Upper lobe of left lung (tissue), 6 donors: ENCODE results near the gene CFAP161. TPM values are rescaled to one million over a fixed set of nuclear protein-coding genes. Genes with fewer than 3 reads are reported as not detected.

Experiments
- ATAC-seq, 2 donors: fragments of 200-7000 bp; cut with Tn5 transposase; one replicate each; pipeline ENCODE4 v1.9.1; 2022; ENCODE audit warnings: mild to moderate bottlenecking in 2 of 2, moderate library complexity in 2 of 2; ENCODE audit not compliant: low FRiP score in 2 of 2
- DNase-seq, 2 donors: peaks; one replicate each; pipeline ENCODE4 v3.0.0-alpha.2; 2019 to 2020
- H3K27ac ChIP-seq, 4 donors: fragments of 200-600 bp; sonication (generic); one replicate each; pipeline ENCODE4 v1.5.1; 2016 to 2019
- H3K27me3 ChIP-seq, 4 donors: fragments of 200-600 bp; sonication (generic); one replicate each; pipeline ENCODE4 v1.5.1; 2017 to 2019
- H3K36me3 ChIP-seq, 4 donors: fragments of 200-600 bp; sonication (generic); one replicate each; pipeline ENCODE4 v1.5.1; 2016 to 2019
- H3K4me1 ChIP-seq, 4 donors: fragments of 200-600 bp; sonication (generic); one replicate each; pipeline ENCODE4 v1.5.1; 2018 to 2019
- H3K4me3 ChIP-seq, 4 donors: fragments of 200-600 bp; sonication (generic); one replicate each; pipeline ENCODE4 v1.5.1; 2017 to 2019; ENCODE audit warnings: mild to moderate bottlenecking in 2 of 4, moderate library complexity in 1 of 4
- H3K9me3 ChIP-seq, 4 donors: fragments of 200-600 bp; sonication (generic); one replicate each; pipeline ENCODE4 v1.5.1; 2018 to 2019
- EP300 ChIP-seq, 4 donors: sonication (generic); formaldehyde crosslinking; IDR thresholded peaks; one replicate each; pipeline ENCODE4 v1.5.1; 2017; ENCODE audit warnings: antibody characterized with exemption in 4 of 4, control low read depth in 2 of 4
- POLR2A ChIP-seq, 4 donors: fragments of 450-650 bp; IDR thresholded peaks; one replicate each; pipeline ENCODE4 v1.5.1; 2016 to 2017; ENCODE audit warnings: antibody characterized with exemption in 4 of 4, mild to moderate bottlenecking in 2 of 4
- POLR2AphosphoS5 ChIP-seq, 2 donors: sonication (generic); formaldehyde crosslinking; IDR thresholded peaks; one replicate each; pipeline ENCODE4 v1.5.1; 2017; ENCODE audit warnings: antibody characterized with exemption in 2 of 2
- WGBS, 2 donors: methylation state at CpG; one replicate each; pipeline ENCODE4 v1.1.5; 2017 to 2018; 5-methylcytosine and 5-hydroxymethylcytosine counted together
- total RNA-seq, 6 donors: library from RNA; depleted of rRNA in 4 of 6; stranded (reverse); fragments of >200 nt in 4 of 6; gene quantifications; one replicate each; pipeline versions ENCODE4 v1.1.0 to v1.2.1, GENCODE V29; 2016 to 2021
- TF ChIP-seq, protein P1 (sequence below), 6 experiments: fragments of 450-650 bp in 4 of 6; fragments of 200-600 bp in 2 of 6; sonication (generic) in 2 of 6; IDR thresholded peaks; one replicate each; pipeline ENCODE4 v1.5.1; 2016 to 2019; ENCODE audit warnings: antibody characterized with exemption in 6 of 6
- donor health status: DM: no; HTN: no; CAD: no; lungs with moderate emphysema.
- donor health status: DM: no; HTN: yes; CAD: no; lungs with severe emphysema.

Gene CFAP161
- total RNA-seq, 6 donors from 2014 or later = 1.2 to 9.0 (median 2.6) TPM

- WGBS, 2 donors = 56 to 64% methylated on average over 9 to 11 of the region's 11 CpGs
- ATAC-seq = peak; percentile 45 to 78
Observed at GRCh38 chr15:81160312-81161159, 26.5 kb downstream of the CFAP161 start.

GRCh38 chr15:81161160-81161673 is 27.1 kb downstream of the CFAP161 start:
- 19 to 30% methylated on average over 3 to 4 of the region's 4 CpGs for WGBS, 2 donors
- Histone ChIP-seq H3K4me3 (no peak overlapping the region), H3K27me3 (no peaks in the 10 kb centered on the region), H3K27ac (peak overlapping the region; percentile 32 to 64 (median 50)), H3K36me3 (no peaks in the 10 kb centered on the region), H3K9me3 (no peaks in the 10 kb centered on the region), H3K4me1 (peaks cover 21 to 30% (median 27%) of the 10 kb centered on the region in 4 donors)
- ATAC-seq (no peak), DNase-seq (no peak)
- TF ChIP-seq, protein P1, sequence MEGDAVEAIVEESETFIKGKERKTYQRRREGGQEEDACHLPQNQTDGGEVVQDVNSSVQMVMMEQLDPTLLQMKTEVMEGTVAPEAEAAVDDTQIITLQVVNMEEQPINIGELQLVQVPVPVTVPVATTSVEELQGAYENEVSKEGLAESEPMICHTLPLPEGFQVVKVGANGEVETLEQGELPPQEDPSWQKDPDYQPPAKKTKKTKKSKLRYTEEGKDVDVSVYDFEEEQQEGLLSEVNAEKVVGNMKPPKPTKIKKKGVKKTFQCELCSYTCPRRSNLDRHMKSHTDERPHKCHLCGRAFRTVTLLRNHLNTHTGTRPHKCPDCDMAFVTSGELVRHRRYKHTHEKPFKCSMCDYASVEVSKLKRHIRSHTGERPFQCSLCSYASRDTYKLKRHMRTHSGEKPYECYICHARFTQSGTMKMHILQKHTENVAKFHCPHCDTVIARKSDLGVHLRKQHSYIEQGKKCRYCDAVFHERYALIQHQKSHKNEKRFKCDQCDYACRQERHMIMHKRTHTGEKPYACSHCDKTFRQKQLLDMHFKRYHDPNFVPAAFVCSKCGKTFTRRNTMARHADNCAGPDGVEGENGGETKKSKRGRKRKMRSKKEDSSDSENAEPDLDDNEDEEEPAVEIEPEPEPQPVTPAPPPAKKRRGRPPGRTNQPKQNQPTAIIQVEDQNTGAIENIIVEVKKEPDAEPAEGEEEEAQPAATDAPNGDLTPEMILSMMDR (IDR thresholded peaks at IDR 0.05) = no peak
- TF ChIP-seq EP300 (IDR thresholded peaks at IDR 0.05) = no peak
- TF ChIP-seq POLR2A (IDR thresholded peaks at IDR 0.05) = no peak
- TF ChIP-seq POLR2AphosphoS5 (IDR thresholded peaks at IDR 0.05) = no peak

More at GRCh38 chr15:81160312-81161159, 26.5 kb downstream of the CFAP161 start:
- Histone ChIP-seq H3K36me3 (no peaks in the 10 kb centered on the region), H3K9me3 (no peaks in the 10 kb centered on the region), H3K4me1 (peaks cover 26 to 37% (median 32%) of the 10 kb centered on the region in 4 donors), H3K27me3 (no peaks in the 10 kb centered on the region), H3K4me3 (no peak overlapping the region), H3K27ac (peak overlapping the region; percentile 32 to 64 (median 50))
- peak in 1 of 2 donors; percentile 43 for DNase-seq
- TF ChIP-seq POLR2AphosphoS5 (IDR thresholded peaks at IDR 0.05) (peak; percentile 9 to 81), EP300 (IDR thresholded peaks at IDR 0.05) (peak in 1 of 4 donors; percentile 68), POLR2A (IDR thresholded peaks at IDR 0.05) (no peak)
- TF ChIP-seq, protein P1 (IDR thresholded peaks at IDR 0.05) = no peak

DNA sequence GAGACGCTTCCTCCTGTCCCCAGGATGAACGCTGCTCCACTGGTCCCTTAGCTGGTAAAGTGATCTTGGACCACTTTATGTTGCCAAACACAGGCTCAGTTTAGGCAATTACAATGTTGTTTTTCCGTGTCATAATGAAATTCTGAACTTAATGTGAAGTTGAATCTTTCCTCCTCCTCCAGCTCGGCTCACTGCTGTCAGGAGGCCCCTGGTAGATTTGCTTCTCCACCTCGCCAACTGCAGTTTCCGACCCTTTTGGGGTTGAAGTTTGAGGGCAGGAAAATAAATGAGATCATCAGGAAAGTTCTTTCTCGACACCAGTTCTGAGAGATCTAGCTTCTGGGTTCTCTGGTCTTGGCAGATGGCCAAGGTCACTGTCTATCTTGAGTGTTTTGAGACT is 27.8 kb downstream of the CFAP161 start:
- Histone ChIP-seq H3K27me3 (no peaks in the 10 kb centered on the region), H3K4me1 (peaks cover 21 to 36% (median 28%) of the 10 kb centered on the region in 4 donors), H3K4me3 (no peak overlapping the region), H3K27ac (peak overlapping the region in 3 of 4 donors; percentile 44 to 64 (median 55)), H3K36me3 (no peaks in the 10 kb centered on the region), H3K9me3 (no peaks in the 10 kb centered on the region)
- DNase-seq (no peak), ATAC-seq (no peak)
- TF ChIP-seq, protein P1 (IDR thresholded peaks at IDR 0.05) = no peak
- no peak for TF ChIP-seq POLR2A (IDR thresholded peaks at IDR 0.05)
- no peak for TF ChIP-seq POLR2AphosphoS5 (IDR thresholded peaks at IDR 0.05)
- no peak for TF ChIP-seq EP300 (IDR thresholded peaks at IDR 0.05)
- 66 to 76% methylated on average over 7 of the region's 7 CpGs for WGBS, 2 donors

DNA sequence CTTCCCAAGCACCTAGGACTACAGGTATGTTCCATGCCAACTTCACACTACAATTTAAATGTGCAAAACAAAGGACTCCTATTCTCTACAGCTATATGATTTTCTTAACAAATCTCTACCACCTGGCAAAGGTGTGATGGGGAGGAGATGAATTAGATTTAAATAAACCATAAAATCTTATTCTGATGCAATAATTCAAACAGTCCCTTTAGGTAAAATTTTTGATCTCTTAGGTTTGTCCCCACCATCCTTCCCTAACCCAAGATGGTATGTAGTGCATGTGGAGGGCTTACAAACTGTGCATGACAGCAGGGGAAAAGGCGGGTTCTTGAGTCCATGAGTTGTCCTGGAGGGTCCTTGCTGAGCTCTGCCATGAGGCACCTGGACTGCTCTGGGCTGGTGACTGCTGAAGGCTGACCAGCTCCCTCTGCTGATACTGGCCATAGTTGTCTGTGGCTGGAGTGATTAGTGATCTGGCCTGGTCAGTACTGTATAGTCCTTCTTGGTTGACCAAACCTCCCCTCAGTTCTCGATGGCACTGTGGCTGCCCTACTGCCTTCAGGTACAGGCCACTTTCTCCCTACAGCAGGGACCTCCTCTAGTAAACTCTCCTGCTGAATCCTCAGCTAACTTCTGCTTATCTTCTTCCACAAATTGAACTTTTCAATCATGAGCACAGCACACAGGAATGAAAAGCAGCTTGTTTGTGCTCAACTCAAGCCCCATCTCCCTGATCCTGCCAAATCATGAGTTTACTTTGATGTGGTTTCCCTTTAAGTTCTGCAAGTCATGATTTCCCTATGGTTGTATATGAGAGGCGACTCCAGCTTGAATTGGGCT is 30.1 kb downstream of the CFAP161 start:
- ATAC-seq (no peak), DNase-seq (no peak)
- WGBS, 2 donors = 71 to 78% methylated on average over 3 of the region's 3 CpGs

More for the DNA sequence above, 30.1 kb downstream of the CFAP161 start:
- Histone ChIP-seq H3K4me1 (peaks cover 27 to 37% (median 32%) of the 10 kb centered on the region in 4 donors), H3K9me3 (no peaks in the 10 kb centered on the region), H3K27me3 (no peaks in the 10 kb centered on the region), H3K36me3 (no peaks in the 10 kb centered on the region), H3K27ac (peak overlapping the region in 2 of 4 donors; percentile 27 to 28), H3K4me3 (no peak overlapping the region)
- TF ChIP-seq EP300 (IDR thresholded peaks at IDR 0.05) = no peak
- TF ChIP-seq, protein P1 (IDR thresholded peaks at IDR 0.05) = no peak
- TF ChIP-seq POLR2A (IDR thresholded peaks at IDR 0.05) = no peak
- no peak for TF ChIP-seq POLR2AphosphoS5 (IDR thresholded peaks at IDR 0.05)
